ENCODE data around the gene DNMT3B. TPM values are rescaled to one million over a fixed set of nuclear protein-coding genes. Genes with fewer than 3 reads are reported as not detected.
A peak's percentile ranks its signal among the peaks of the same experiment; 100 is the strongest.

DNMT3B gene
- total RNA-seq, 5 donors from 2014 or later (not counting 1 experiment from before 2014, with no cell fraction given) = 0.56 to 1.7 (median 0.95) TPM

GRCh38 chr20:32845786-32846185, 83.6 kb downstream of the DNMT3B start:
- Mint-ChIP-seq H3K4me3 (no peak overlapping the region), H3K27me3 (no peaks in the 10 kb centered on the region), H3K27ac (peak overlapping the region in 1 of 2 donors; percentile 30), H3K4me1 (peaks cover 34 to 44% (median 36%) of the 10 kb centered on the region in 3 donors), H3K36me3 (peaks cover 65% of the 10 kb centered on the region), H3K9me3 (no peaks in the 10 kb centered on the region)
- H3K9me3 ChIP-seq = no peaks in the 10 kb centered on the region
- WGBS (ENCODE audit: insufficient coverage) = no CpG with 5 or more reads among the region's 2 CpGs
- H3K4me3 ChIP-seq (ENCODE audit: control insufficient read depth in 1 of 2, extremely low read depth in 1 of 2, low read length in 1 of 2) = no peak overlapping the region
- no peaks in the 10 kb centered on the region for H3K27me3 ChIP-seq (replicated peaks in 1 of 2; ENCODE audit: control insufficient read depth in 2 of 2, extremely low read depth in 1 of 2, insufficient read depth in 2 of 2, low read length in 1 of 2)
- ChIA-PET CTCF (interaction anchor here in 1 of 2 donors (0.7 kb wide), 1 partner anchor 12 kb away, joined by 4 read pairs; no protein-coding TSS in a partner anchor), POLR2A (no interaction called here)
- peaks cover 8 to 79% of the 10 kb centered on the region in 2 donors for H3K36me3 ChIP-seq (ENCODE audit: control insufficient read depth in 2 of 2, extremely low read depth in 1 of 2, insufficient read depth in 1 of 2, low read length in 1 of 2)
- H3K27ac ChIP-seq (ENCODE audit: low read length) = no peak overlapping the region
- peaks cover 2 to 7% of the 10 kb centered on the region in 2 experiments for H3K4me1 ChIP-seq (ENCODE audit: control insufficient read depth in 1 of 2, extremely low read depth in 1 of 2, insufficient read depth in 2 of 2, low read length in 2 of 2)
- DNase-seq (no peak), ATAC-seq (replicated peaks in 1 of 4) (no peak)

GRCh38 chr20:32846852-32847251, 84.7 kb downstream of the DNMT3B start:
- Histone ChIP-seq H3K9me3 (no peaks in the 10 kb centered on the region), H3K27ac (ENCODE audit: low read length) (no peak overlapping the region), H3K4me3 (ENCODE audit: control insufficient read depth in 1 of 2, extremely low read depth in 1 of 2, low read length in 1 of 2) (no peak overlapping the region), H3K27me3 (replicated peaks in 1 of 2; ENCODE audit: control insufficient read depth in 2 of 2, extremely low read depth in 1 of 2, insufficient read depth in 2 of 2, low read length in 1 of 2) (no peaks in the 10 kb centered on the region), H3K36me3 (ENCODE audit: control insufficient read depth in 2 of 2, extremely low read depth in 1 of 2, insufficient read depth in 1 of 2, low read length in 1 of 2) (peaks cover 8 to 82% of the 10 kb centered on the region in 2 donors), H3K4me1 (ENCODE audit: control insufficient read depth in 1 of 2, extremely low read depth in 1 of 2, insufficient read depth in 2 of 2, low read length in 2 of 2) (peaks cover 0 to 2% of the 10 kb centered on the region in 2 experiments)
- CTCF ChIA-PET = interaction anchor here in 1 of 2 donors (0.7 kb wide), 1 partner anchor 103 kb away, joined by 3 read pairs; no protein-coding TSS in a partner anchor
- POLR2A ChIA-PET = no interaction called here
- no peak overlapping the region for H3K4me3 Mint-ChIP-seq
- DNase-seq (no peak), ATAC-seq (replicated peaks in 1 of 4) (no peak)
- WGBS (ENCODE audit: insufficient coverage) = 93% methylated on average over 5 of the region's 5 CpGs
- H3K27me3 Mint-ChIP-seq = no peaks in the 10 kb centered on the region
- peaks cover 63% of the 10 kb centered on the region for H3K36me3 Mint-ChIP-seq
- peaks cover 25 to 33% (median 32%) of the 10 kb centered on the region in 3 donors for H3K4me1 Mint-ChIP-seq
- no peaks in the 10 kb centered on the region for H3K9me3 Mint-ChIP-seq
- H3K27ac Mint-ChIP-seq = no peak overlapping the region

GRCh38 chr20:32847964-32848363, 85.8 kb downstream of the DNMT3B start:
- Mint-ChIP-seq H3K9me3 (no peaks in the 10 kb centered on the region), H3K27me3 (no peaks in the 10 kb centered on the region), H3K4me1 (peaks cover 22 to 24% (median 24%) of the 10 kb centered on the region in 3 donors), H3K27ac (peak overlapping the region; percentile 33 to 55), H3K36me3 (peaks cover 62% of the 10 kb centered on the region), H3K4me3 (no peak overlapping the region)
- 100% methylated on average over 3 of the region's 5 CpGs for WGBS (ENCODE audit: insufficient coverage)
- ChIA-PET CTCF (no interaction called here), POLR2A (no interaction called here)
- no peak overlapping the region for H3K27ac ChIP-seq (ENCODE audit: low read length)
- H3K4me1 ChIP-seq (ENCODE audit: control insufficient read depth in 1 of 2, extremely low read depth in 1 of 2, insufficient read depth in 2 of 2, low read length in 2 of 2) = peaks cover 0 to 2% of the 10 kb centered on the region in 2 experiments
- no peak overlapping the region for H3K4me3 ChIP-seq (ENCODE audit: control insufficient read depth in 1 of 2, extremely low read depth in 1 of 2, low read length in 1 of 2)
- no peaks in the 10 kb centered on the region for H3K27me3 ChIP-seq (replicated peaks in 1 of 2; ENCODE audit: control insufficient read depth in 2 of 2, extremely low read depth in 1 of 2, insufficient read depth in 2 of 2, low read length in 1 of 2)
- DNase-seq (no peak), ATAC-seq (replicated peaks in 1 of 4) (peak in 1 of 4 experiments; percentile 23)
- H3K9me3 ChIP-seq = no peaks in the 10 kb centered on the region
- peaks cover 8 to 82% of the 10 kb centered on the region in 2 donors for H3K36me3 ChIP-seq (ENCODE audit: control insufficient read depth in 2 of 2, extremely low read depth in 1 of 2, insufficient read depth in 1 of 2, low read length in 1 of 2)

GRCh38 chr20:32848846-32849245, 86.7 kb downstream of the DNMT3B start:
- H3K27ac Mint-ChIP-seq = no peak overlapping the region
- H3K4me3 ChIP-seq (ENCODE audit: control insufficient read depth in 1 of 2, extremely low read depth in 1 of 2, low read length in 1 of 2) = no peak overlapping the region
- H3K4me3 Mint-ChIP-seq = no peak overlapping the region
- no peak overlapping the region for H3K27ac ChIP-seq (ENCODE audit: low read length)
- ChIA-PET POLR2A (no interaction called here), CTCF (no interaction called here)
- WGBS (ENCODE audit: insufficient coverage) = no CpG with 5 or more reads among the region's 6 CpGs
- no peak for DNase-seq
- H3K36me3 ChIP-seq (ENCODE audit: control insufficient read depth in 2 of 2, extremely low read depth in 1 of 2, insufficient read depth in 1 of 2, low read length in 1 of 2) = peaks cover 8 to 78% of the 10 kb centered on the region in 2 donors
- H3K4me1 ChIP-seq (ENCODE audit: control insufficient read depth in 1 of 2, extremely low read depth in 1 of 2, insufficient read depth in 2 of 2, low read length in 2 of 2) = peaks cover 0 to 2% of the 10 kb centered on the region in 2 experiments
- H3K27me3 ChIP-seq (replicated peaks in 1 of 2; ENCODE audit: control insufficient read depth in 2 of 2, extremely low read depth in 1 of 2, insufficient read depth in 2 of 2, low read length in 1 of 2) = no peaks in the 10 kb centered on the region
- ATAC-seq (replicated peaks in 1 of 4) = no peak
- H3K9me3 Mint-ChIP-seq = no peaks in the 10 kb centered on the region
- H3K9me3 ChIP-seq = no peaks in the 10 kb centered on the region
- H3K27me3 Mint-ChIP-seq = no peaks in the 10 kb centered on the region
- H3K36me3 Mint-ChIP-seq = peaks cover 63% of the 10 kb centered on the region
- H3K4me1 Mint-ChIP-seq = peaks cover 23 to 28% (median 23%) of the 10 kb centered on the region in 3 donors

- WGBS (ENCODE audit: insufficient coverage) = 100% methylated on average over 2 of the region's 6 CpGs
- ATAC-seq (replicated peaks in 1 of 4) = no peak
- CTCF ChIA-PET = no interaction called here
Observed at GRCh38 chr20:32849577-32849976, 87.4 kb downstream of the DNMT3B start.

GRCh38 chr20:32855387-32855786, 93.2 kb downstream of the DNMT3B start:
- POLR2A ChIA-PET = no interaction called here
- H3K27ac Mint-ChIP-seq = peak overlapping the region; percentile 50 to 73

More at GRCh38 chr20:32849577-32849976, 87.4 kb downstream of the DNMT3B start:
- H3K27ac Mint-ChIP-seq = no peak overlapping the region
- no peaks in the 10 kb centered on the region for H3K9me3 Mint-ChIP-seq
- H3K27me3 Mint-ChIP-seq = no peaks in the 10 kb centered on the region
- Histone ChIP-seq H3K36me3 (ENCODE audit: control insufficient read depth in 2 of 2, extremely low read depth in 1 of 2, insufficient read depth in 1 of 2, low read length in 1 of 2) (peaks cover 8 to 80% of the 10 kb centered on the region in 2 donors), H3K27ac (ENCODE audit: low read length) (no peak overlapping the region), H3K9me3 (no peaks in the 10 kb centered on the region), H3K4me3 (ENCODE audit: control insufficient read depth in 1 of 2, extremely low read depth in 1 of 2, low read length in 1 of 2) (no peak overlapping the region), H3K4me1 (ENCODE audit: control insufficient read depth in 1 of 2, extremely low read depth in 1 of 2, insufficient read depth in 2 of 2, low read length in 2 of 2) (peaks cover 0 to under 1% of the 10 kb centered on the region in 2 experiments), H3K27me3 (replicated peaks in 1 of 2; ENCODE audit: control insufficient read depth in 2 of 2, extremely low read depth in 1 of 2, insufficient read depth in 2 of 2, low read length in 1 of 2) (no peaks in the 10 kb centered on the region)
- POLR2A ChIA-PET = no interaction called here
- peaks cover 19 to 23% (median 23%) of the 10 kb centered on the region in 3 donors for H3K4me1 Mint-ChIP-seq
- DNase-seq = no peak
- peaks cover 60% of the 10 kb centered on the region for H3K36me3 Mint-ChIP-seq
- H3K4me3 Mint-ChIP-seq = no peak overlapping the region

More at GRCh38 chr20:32855387-32855786, 93.2 kb downstream of the DNMT3B start:
- 96% methylated on average over 3 of the region's 7 CpGs for WGBS (ENCODE audit: insufficient coverage)
- H3K27ac ChIP-seq (ENCODE audit: low read length) = no peak overlapping the region
- no peaks in the 10 kb centered on the region for H3K9me3 ChIP-seq
- ATAC-seq (replicated peaks in 1 of 4) (peak in 1 of 4 experiments; percentile 15), DNase-seq (no peak)
- Mint-ChIP-seq H3K36me3 (peaks cover 49% of the 10 kb centered on the region), H3K4me1 (peaks cover 25 to 29% (median 29%) of the 10 kb centered on the region in 3 donors), H3K27me3 (no peaks in the 10 kb centered on the region), H3K4me3 (no peak overlapping the region), H3K9me3 (no peaks in the 10 kb centered on the region)
- H3K36me3 ChIP-seq (ENCODE audit: control insufficient read depth in 2 of 2, extremely low read depth in 1 of 2, insufficient read depth in 1 of 2, low read length in 1 of 2) = peaks cover 0 to 37% of the 10 kb centered on the region in 2 donors
- H3K4me1 ChIP-seq (ENCODE audit: control insufficient read depth in 1 of 2, extremely low read depth in 1 of 2, insufficient read depth in 2 of 2, low read length in 2 of 2) = no peaks in the 10 kb centered on the region
- H3K27me3 ChIP-seq (replicated peaks in 1 of 2; ENCODE audit: control insufficient read depth in 2 of 2, extremely low read depth in 1 of 2, insufficient read depth in 2 of 2, low read length in 1 of 2) = no peaks in the 10 kb centered on the region
- no peak overlapping the region for H3K4me3 ChIP-seq (ENCODE audit: control insufficient read depth in 1 of 2, extremely low read depth in 1 of 2, low read length in 1 of 2)
- CTCF ChIA-PET = interaction anchor here in 1 of 2 donors (0.6 kb wide), 1 partner anchor 77 kb away, joined by 3 read pairs; no protein-coding TSS in a partner anchor

All from T-cell (primary cell).